CD4-positive, alpha-beta T cell treated with Interleukin-17A for 1 hour (primary cell): ENCODE measurements around the gene GNGT2.

Source experiments
- DNase-seq: peaks from one replicate; pipeline ENCODE4 v3.0.0-alpha.2; 2020

The GNGT2 gene

DNA sequence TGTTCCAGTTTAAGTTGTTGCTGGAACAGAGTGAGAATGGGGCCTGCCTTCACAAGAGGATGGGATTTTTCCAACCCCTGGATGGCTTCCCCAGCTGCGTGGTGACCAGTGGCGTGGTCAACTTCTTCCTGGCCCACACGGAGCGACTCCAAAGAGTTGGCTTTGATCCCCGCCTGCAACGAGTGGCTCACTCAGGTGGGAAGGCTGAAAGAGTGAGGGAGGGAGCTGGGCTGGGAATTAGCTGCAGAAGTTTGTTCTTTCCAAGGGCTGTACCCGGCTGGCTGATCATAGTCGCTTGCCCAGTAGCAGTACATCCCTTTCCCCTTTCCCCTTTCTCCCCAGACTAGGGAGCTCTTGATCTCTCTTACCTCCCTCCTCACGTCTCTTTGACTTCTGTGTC is 41.7 kb downstream of the GNGT2 start:
- no peak for DNase-seq

DNA sequence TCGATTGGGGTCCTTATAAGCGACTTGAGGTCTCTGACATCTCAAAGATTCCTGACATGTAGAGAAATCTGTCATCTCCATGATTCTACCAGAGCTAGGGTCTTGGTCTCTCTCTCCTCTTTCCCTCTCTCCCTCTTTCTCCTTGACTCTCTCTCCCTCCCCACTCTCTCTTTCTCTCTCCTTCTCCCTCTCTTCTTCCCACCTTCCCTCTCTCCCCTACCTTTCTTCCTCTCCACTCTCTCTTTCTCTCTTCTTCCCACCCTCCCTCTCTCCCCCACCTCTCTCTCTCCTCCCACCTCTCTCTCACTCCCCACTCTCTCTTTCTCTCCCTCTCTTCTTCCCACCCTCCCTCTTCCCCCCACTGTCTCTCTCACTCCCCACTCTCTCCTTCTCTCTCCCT is 45.2 kb downstream of the GNGT2 start:
- DNase-seq, result no peak

DNA sequence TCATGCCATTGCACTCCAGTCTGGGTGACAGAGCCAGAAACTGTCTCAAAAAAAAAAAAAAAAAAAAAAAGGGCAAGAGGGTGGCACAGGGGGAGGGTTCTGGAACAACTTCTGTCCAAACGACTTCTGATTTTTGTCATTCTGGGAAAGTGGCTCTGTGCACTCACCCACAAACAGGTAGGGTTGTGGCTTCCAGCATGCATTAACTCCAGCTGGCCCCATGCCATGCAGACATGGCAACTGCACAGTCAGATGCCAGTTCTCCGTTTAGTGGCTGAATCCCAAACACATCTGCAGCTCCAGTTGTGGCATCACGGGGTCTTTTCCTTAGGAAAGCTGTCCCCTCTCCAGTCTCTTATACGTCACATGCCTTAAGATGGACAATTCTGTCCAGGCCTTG is 47.5 kb downstream of the GNGT2 start:
- DNase-seq, result no peak

DNA sequence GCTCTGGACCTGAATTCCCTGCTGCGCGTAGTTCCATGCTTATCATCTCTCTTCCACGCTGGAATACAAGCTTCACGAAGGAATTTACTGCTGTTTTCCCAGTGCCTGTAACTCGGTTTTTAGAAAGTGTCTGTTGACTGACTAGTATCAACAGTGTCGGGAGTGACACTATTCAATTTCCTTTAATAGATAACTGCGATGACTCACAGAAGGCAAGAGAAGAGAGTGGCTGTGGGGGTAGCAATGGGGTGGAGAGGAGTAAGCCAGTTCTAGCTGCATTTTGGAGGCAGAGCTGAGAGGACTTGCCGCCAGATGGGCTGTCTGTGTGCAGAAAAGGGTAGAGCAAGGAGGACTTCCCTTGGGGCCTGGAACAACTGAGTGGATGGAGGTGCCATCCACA is 52.6 kb downstream of the GNGT2 start:
- no peak for DNase-seq

- no peak for DNase-seq
Measured at GRCh38 chr17:49156256-49156655, 54.1 kb downstream of the GNGT2 start.
